Measurements from ENCODE around the gene KCNK10.

The KCNK10 gene

DNA sequence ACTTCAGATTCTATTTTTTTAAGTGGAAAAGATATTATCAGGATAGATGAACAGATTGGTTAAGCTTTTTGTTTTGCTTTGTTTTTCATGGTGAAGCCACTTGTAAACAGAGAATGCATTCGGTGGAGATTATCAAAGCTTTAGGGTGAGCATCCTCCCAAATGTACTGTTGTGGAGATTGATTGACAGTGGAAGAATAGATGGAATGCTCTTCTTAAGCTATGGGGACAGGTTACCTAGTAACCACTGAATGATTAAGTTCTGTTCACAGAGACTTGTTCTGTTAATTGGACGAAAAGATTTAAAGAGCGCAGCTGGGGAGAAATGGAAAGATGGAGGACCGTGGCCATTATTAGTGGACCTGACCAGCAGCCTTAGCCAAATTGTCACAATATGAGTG, 40.6 kb upstream of the KCNK10 start:
- Histone ChIP-seq H3K9ac (ENCODE audit: low read depth, low read length) (no peak overlapping the region), H2AFZ (ENCODE audit: low read depth, low read length) (no peak overlapping the region), H3K36me3 (ENCODE audit: insufficient read depth, low read length) (no peaks in the 10 kb centered on the region), H3K4me3 (ENCODE audit: low read depth in 1 of 2, low read length in 2 of 2) (no peak overlapping the region), H3K9me3 (ENCODE audit: insufficient read depth, low read length, severe bottlenecking) (no peaks in the 10 kb centered on the region), H3K27me3 (ENCODE audit: insufficient read depth, low read length, poor library complexity) (peaks cover 3% of the 10 kb centered on the region), H4K20me1 (ENCODE audit: insufficient read depth, low read length) (no peaks in the 10 kb centered on the region), H3K4me1 (ENCODE audit: insufficient read depth, low read length) (no peaks in the 10 kb centered on the region), H3K27ac (ENCODE audit: low read length) (no peak overlapping the region), H3K4me2 (ENCODE audit: insufficient read depth, low read length) (no peak overlapping the region), H3K79me2 (ENCODE audit: insufficient read depth, low read length) (no peaks in the 10 kb centered on the region)
- no peak for ATAC-seq (ENCODE audit: insufficient read depth, low read depth)
- TF ChIP-seq, protein P1, sequence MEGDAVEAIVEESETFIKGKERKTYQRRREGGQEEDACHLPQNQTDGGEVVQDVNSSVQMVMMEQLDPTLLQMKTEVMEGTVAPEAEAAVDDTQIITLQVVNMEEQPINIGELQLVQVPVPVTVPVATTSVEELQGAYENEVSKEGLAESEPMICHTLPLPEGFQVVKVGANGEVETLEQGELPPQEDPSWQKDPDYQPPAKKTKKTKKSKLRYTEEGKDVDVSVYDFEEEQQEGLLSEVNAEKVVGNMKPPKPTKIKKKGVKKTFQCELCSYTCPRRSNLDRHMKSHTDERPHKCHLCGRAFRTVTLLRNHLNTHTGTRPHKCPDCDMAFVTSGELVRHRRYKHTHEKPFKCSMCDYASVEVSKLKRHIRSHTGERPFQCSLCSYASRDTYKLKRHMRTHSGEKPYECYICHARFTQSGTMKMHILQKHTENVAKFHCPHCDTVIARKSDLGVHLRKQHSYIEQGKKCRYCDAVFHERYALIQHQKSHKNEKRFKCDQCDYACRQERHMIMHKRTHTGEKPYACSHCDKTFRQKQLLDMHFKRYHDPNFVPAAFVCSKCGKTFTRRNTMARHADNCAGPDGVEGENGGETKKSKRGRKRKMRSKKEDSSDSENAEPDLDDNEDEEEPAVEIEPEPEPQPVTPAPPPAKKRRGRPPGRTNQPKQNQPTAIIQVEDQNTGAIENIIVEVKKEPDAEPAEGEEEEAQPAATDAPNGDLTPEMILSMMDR (IDR thresholded peaks at IDR 0.05; ENCODE audit: borderline replicate concordance, extremely low read depth, low read length, poor library complexity, severe bottlenecking) = no peak
- no peak for TF ChIP-seq EZH2 (IDR thresholded peaks at IDR 0.05; ENCODE audit: borderline replicate concordance, low read depth, low read length, severe bottlenecking)
- DNase-seq = no peak

DNA sequence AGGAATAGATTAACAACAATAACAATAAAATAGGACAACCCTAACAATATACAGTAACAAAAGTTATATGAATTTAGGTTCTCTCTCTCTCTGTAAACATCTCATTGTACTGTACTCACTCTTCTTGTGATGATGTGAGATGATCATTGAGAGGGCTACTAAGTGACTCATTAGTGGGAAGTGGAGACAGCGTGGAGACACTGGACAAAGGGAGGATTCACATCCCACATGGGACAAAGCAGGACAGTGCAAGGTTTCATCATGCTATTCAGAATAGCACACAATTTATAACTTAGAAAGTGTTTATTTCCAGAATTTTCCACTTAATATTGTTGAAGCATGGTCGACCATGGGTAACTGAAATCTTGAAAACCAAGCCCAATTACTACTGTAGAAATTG, 36.4 kb upstream of the KCNK10 start:
- H3K4me1 ChIP-seq (ENCODE audit: insufficient read depth, low read length) = no peaks in the 10 kb centered on the region
- ATAC-seq (ENCODE audit: insufficient read depth, low read depth) = no peak
- no peaks in the 10 kb centered on the region for H3K9me3 ChIP-seq (ENCODE audit: insufficient read depth, low read length, severe bottlenecking)
- no peak overlapping the region for H3K27ac ChIP-seq (ENCODE audit: low read length)
- no peaks in the 10 kb centered on the region for H3K36me3 ChIP-seq (ENCODE audit: insufficient read depth, low read length)
- H3K79me2 ChIP-seq (ENCODE audit: insufficient read depth, low read length) = no peaks in the 10 kb centered on the region
- H2AFZ ChIP-seq (ENCODE audit: low read depth, low read length) = no peak overlapping the region
- H3K27me3 ChIP-seq (ENCODE audit: insufficient read depth, low read length, poor library complexity) = peaks cover 3% of the 10 kb centered on the region
- no peak overlapping the region for H3K9ac ChIP-seq (ENCODE audit: low read depth, low read length)
- H4K20me1 ChIP-seq (ENCODE audit: insufficient read depth, low read length) = no peaks in the 10 kb centered on the region
- no peak overlapping the region for H3K4me2 ChIP-seq (ENCODE audit: insufficient read depth, low read length)
- TF ChIP-seq EZH2 (IDR thresholded peaks at IDR 0.05; ENCODE audit: borderline replicate concordance, low read depth, low read length, severe bottlenecking) = no peak
- TF ChIP-seq, protein P1 (IDR thresholded peaks at IDR 0.05; ENCODE audit: borderline replicate concordance, extremely low read depth, low read length, poor library complexity, severe bottlenecking) = no peak
- no peak overlapping the region for H3K4me3 ChIP-seq (ENCODE audit: low read depth in 1 of 2, low read length in 2 of 2)
- no peak for DNase-seq

DNA sequence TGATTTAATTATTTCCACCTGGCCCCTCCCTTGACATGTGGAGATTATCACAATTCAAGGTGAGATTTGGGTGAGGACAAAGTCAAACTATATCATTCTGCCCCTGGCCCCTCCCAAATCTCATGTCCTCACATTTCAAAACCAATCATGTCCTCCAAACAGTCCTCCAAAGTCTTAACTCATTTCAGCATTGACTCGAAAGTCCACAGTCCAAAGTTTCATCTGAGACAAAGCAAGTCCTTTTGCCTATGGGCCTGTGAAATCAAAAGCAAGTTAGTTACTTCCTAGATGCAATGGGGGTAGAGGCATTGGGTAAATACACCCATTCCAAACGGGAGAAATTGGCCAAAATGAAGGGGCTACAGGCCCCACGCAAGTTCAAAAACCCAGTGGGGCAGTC, 31.3 kb upstream of the KCNK10 start:
- no peaks in the 10 kb centered on the region for H3K4me1 ChIP-seq (ENCODE audit: insufficient read depth, low read length)
- no peaks in the 10 kb centered on the region for H3K27me3 ChIP-seq (ENCODE audit: insufficient read depth, low read length, poor library complexity)
- H2AFZ ChIP-seq (ENCODE audit: low read depth, low read length) = no peak overlapping the region
- ATAC-seq (ENCODE audit: insufficient read depth, low read depth) (no peak), DNase-seq (no peak)
- no peak overlapping the region for H3K4me3 ChIP-seq (ENCODE audit: low read depth in 1 of 2, low read length in 2 of 2)
- TF ChIP-seq, protein P1 (IDR thresholded peaks at IDR 0.05; ENCODE audit: borderline replicate concordance, extremely low read depth, low read length, poor library complexity, severe bottlenecking) = no peak
- no peak for TF ChIP-seq EZH2 (IDR thresholded peaks at IDR 0.05; ENCODE audit: borderline replicate concordance, low read depth, low read length, severe bottlenecking)
- H3K9me3 ChIP-seq (ENCODE audit: insufficient read depth, low read length, severe bottlenecking) = no peaks in the 10 kb centered on the region
- H4K20me1 ChIP-seq (ENCODE audit: insufficient read depth, low read length) = no peaks in the 10 kb centered on the region
- H3K79me2 ChIP-seq (ENCODE audit: insufficient read depth, low read length) = no peaks in the 10 kb centered on the region
- H3K27ac ChIP-seq (ENCODE audit: low read length) = no peak overlapping the region
- no peak overlapping the region for H3K9ac ChIP-seq (ENCODE audit: low read depth, low read length)
- no peak overlapping the region for H3K4me2 ChIP-seq (ENCODE audit: insufficient read depth, low read length)
- no peaks in the 10 kb centered on the region for H3K36me3 ChIP-seq (ENCODE audit: insufficient read depth, low read length)

DNA sequence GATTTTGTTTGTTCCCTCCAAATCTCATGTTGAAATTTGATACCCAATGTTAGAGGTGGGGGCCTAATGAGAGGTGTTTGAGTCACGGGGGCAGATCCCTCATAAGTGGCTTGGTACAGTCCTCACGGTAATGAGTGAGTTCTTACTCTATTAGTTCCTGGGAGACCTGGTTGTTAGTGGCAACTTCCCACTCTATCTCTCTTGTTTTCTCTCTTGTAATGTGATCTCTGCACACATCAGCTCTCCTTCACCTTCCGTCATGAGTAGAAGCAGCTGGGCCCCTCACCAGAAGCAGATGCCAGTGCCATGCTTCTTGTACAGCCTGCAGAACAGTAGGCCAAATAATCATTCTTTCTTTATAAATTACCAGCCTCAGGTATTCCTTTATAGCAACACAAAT, 29.6 kb upstream of the KCNK10 start:
- Histone ChIP-seq H3K27me3 (ENCODE audit: insufficient read depth, low read length, poor library complexity) (no peaks in the 10 kb centered on the region), H3K79me2 (ENCODE audit: insufficient read depth, low read length) (no peaks in the 10 kb centered on the region), H3K9me3 (ENCODE audit: insufficient read depth, low read length, severe bottlenecking) (no peaks in the 10 kb centered on the region), H3K4me3 (ENCODE audit: low read depth in 1 of 2, low read length in 2 of 2) (no peak overlapping the region), H4K20me1 (ENCODE audit: insufficient read depth, low read length) (no peaks in the 10 kb centered on the region), H2AFZ (ENCODE audit: low read depth, low read length) (no peak overlapping the region), H3K36me3 (ENCODE audit: insufficient read depth, low read length) (no peaks in the 10 kb centered on the region), H3K27ac (ENCODE audit: low read length) (no peak overlapping the region), H3K4me2 (ENCODE audit: insufficient read depth, low read length) (no peak overlapping the region), H3K9ac (ENCODE audit: low read depth, low read length) (no peak overlapping the region), H3K4me1 (ENCODE audit: insufficient read depth, low read length) (no peaks in the 10 kb centered on the region)
- no peak for DNase-seq
- TF ChIP-seq, protein P1 (IDR thresholded peaks at IDR 0.05; ENCODE audit: borderline replicate concordance, extremely low read depth, low read length, poor library complexity, severe bottlenecking) = no peak
- no peak for TF ChIP-seq EZH2 (IDR thresholded peaks at IDR 0.05; ENCODE audit: borderline replicate concordance, low read depth, low read length, severe bottlenecking)
- ATAC-seq (ENCODE audit: insufficient read depth, low read depth) = no peak

All from DND-41 (cell line).